Glutamatergic neuron (in vitro differentiated cells): ENCODE data around the gene CD79A. TPM values are rescaled to one million over a fixed set of nuclear protein-coding genes. Genes with fewer than 3 reads are reported as not detected.
A peak's percentile ranks its signal among the peaks of the same experiment; 100 is the strongest.

Experiments
- DNase-seq: peaks from one replicate; pipeline ENCODE4 v3.0.0; 2022
- H3K27ac Mint-ChIP-seq: one replicate; pipeline ENCODE4 v1.8.0; 2020; ENCODE audit warnings: mild to moderate bottlenecking, mixed read lengths, inconsistent platforms; ENCODE audit not compliant: unreplicated experiment
- H3K27me3 Mint-ChIP-seq: one replicate; pipeline ENCODE4 v1.8.0; 2020; ENCODE audit warnings: mild to moderate bottlenecking, moderate library complexity, mixed read lengths, inconsistent platforms; ENCODE audit not compliant: unreplicated experiment
- H3K36me3 Mint-ChIP-seq: one replicate; pipeline ENCODE4 v1.8.0; 2020; ENCODE audit warnings: mild to moderate bottlenecking, mixed read lengths, inconsistent platforms; ENCODE audit not compliant: unreplicated experiment
- H3K4me1 Mint-ChIP-seq: one replicate; pipeline ENCODE4 v1.8.0; 2020; ENCODE audit warnings: mild to moderate bottlenecking, low read depth, mixed read lengths, inconsistent platforms; ENCODE audit not compliant: unreplicated experiment
- H3K4me3 Mint-ChIP-seq: one replicate; pipeline ENCODE4 v1.8.0; 2020; ENCODE audit warnings: mild to moderate bottlenecking, mixed read lengths, inconsistent platforms; ENCODE audit not compliant: unreplicated experiment
- H3K9me3 Mint-ChIP-seq: one replicate; pipeline ENCODE4 v1.8.0; 2020; ENCODE audit warnings: mild to moderate bottlenecking, moderate library complexity, mixed read lengths, inconsistent platforms; ENCODE audit not compliant: unreplicated experiment
- CTCF ChIP-seq: fragments of 200-600 bp; sonication (generic); IDR thresholded peaks from one replicate; pipeline ENCODE4 v1.5.0; 2021; ENCODE audit not compliant: partially characterized antibody, unreplicated experiment
- total RNA-seq: library from RNA; stranded (reverse); fragmentation: NEBNext Ultra II Directional; extraction: Animal tissue kit (Norgen Biotek cat#: 25700); gene quantifications from one replicate; pipeline ENCODE4 v1.2.1, GENCODE V29; 2021; ENCODE audit not compliant: unreplicated experiment

CD79A gene
- total RNA-seq, 1 donor from 2014 or later = not detected

GRCh38 chr19:41861846-41862245 is 15.2 kb upstream of the CD79A start:
- no peak for TF ChIP-seq CTCF
- Mint-ChIP-seq H3K4me1 (peaks cover 18% of the 10 kb centered on the region), H3K9me3 (peaks cover 20% of the 10 kb centered on the region), H3K4me3 (peak overlapping the region; percentile 96), H3K27me3 (peaks cover 22% of the 10 kb centered on the region), H3K36me3 (no peaks in the 10 kb centered on the region), H3K27ac (peak overlapping the region; percentile 95)
- DNase-seq = no peak

GRCh38 chr19:41862445-41862986 is 14.6 kb upstream of the CD79A start:
- peaks cover 22% of the 10 kb centered on the region for H3K27me3 Mint-ChIP-seq
- DNase-seq = no peak
- peak overlapping the region; percentile 33 for H3K27ac Mint-ChIP-seq
- no peaks in the 10 kb centered on the region for H3K36me3 Mint-ChIP-seq
- H3K9me3 Mint-ChIP-seq = peaks cover 20% of the 10 kb centered on the region
- H3K4me1 Mint-ChIP-seq = peaks cover 18% of the 10 kb centered on the region
- H3K4me3 Mint-ChIP-seq = peak overlapping the region; percentile 61
- no peak for TF ChIP-seq CTCF

- DNase-seq = no peak
- TF ChIP-seq CTCF = no peak
- H3K4me3 Mint-ChIP-seq = peak overlapping the region; percentile 49
- H3K27me3 Mint-ChIP-seq = peaks cover 22% of the 10 kb centered on the region
- peaks cover 20% of the 10 kb centered on the region for H3K9me3 Mint-ChIP-seq
- peaks cover 24% of the 10 kb centered on the region for H3K4me1 Mint-ChIP-seq
- H3K27ac Mint-ChIP-seq = peak overlapping the region; percentile 76
- H3K36me3 Mint-ChIP-seq = no peaks in the 10 kb centered on the region
Measured at GRCh38 chr19:41863209-41863931, 13.7 kb upstream of the CD79A start.

- Mint-ChIP-seq H3K27me3 (peaks cover 19% of the 10 kb centered on the region), H3K27ac (peak overlapping the region; percentile 78), H3K9me3 (peaks cover 18% of the 10 kb centered on the region), H3K36me3 (no peaks in the 10 kb centered on the region), H3K4me1 (peaks cover 25% of the 10 kb centered on the region), H3K4me3 (no peak overlapping the region)
- TF ChIP-seq CTCF = no peak
- DNase-seq = no peak
Measured at GRCh38 chr19:41864374-41864773, 12.7 kb upstream of the CD79A start.

GRCh38 chr19:41866284-41866683 is 10.8 kb upstream of the CD79A start:
- Mint-ChIP-seq H3K4me1 (peaks cover 20% of the 10 kb centered on the region), H3K36me3 (no peaks in the 10 kb centered on the region), H3K4me3 (no peak overlapping the region), H3K27ac (no peak overlapping the region), H3K27me3 (peaks cover 13% of the 10 kb centered on the region), H3K9me3 (peaks cover 6% of the 10 kb centered on the region)
- TF ChIP-seq CTCF = no peak
- no peak for DNase-seq
